ENCODE results near the gene CARMIL3. TPM values are rescaled to one million over a fixed set of nuclear protein-coding genes. Genes with fewer than 3 reads are reported as not detected.

Gene CARMIL3
- total and polyA plus RNA-seq, 2 of the 8 experiments (the other 6 are each of a cell fraction or from before 2014, with no cell fraction given) = 6.0 to 9.0 TPM

- POLR2A ChIA-PET (ENCODE audit: partially characterized antibody) = interaction anchor here (0.6 to 27.2 kb wide), 7 partner anchors 10 to 50 kb away, joined by 3 to 626 read pairs (median 3); partner anchors contain the start of genes DCAF11, NRL and PCK2
- H2BK15ac ChIP-seq (ENCODE audit: low read length) = no peak overlapping the region
- CTCF ChIA-PET (ENCODE audit: partially characterized antibody) = interaction anchor here (1.0 to 23.8 kb wide), 12 partner anchors 8 to 60 kb away, joined by 3 to 316 read pairs (median 5); partner anchors contain the start of gene PCK2
- TF ChIP-seq RBBP5 (IDR thresholded peaks at IDR 0.05; ENCODE audit: borderline replicate concordance, low read depth, low read length) (no peak), NANOG (IDR thresholded peaks at IDR 0.05; ENCODE audit: insufficient read depth, low read depth, low read length, poor library complexity, severe bottlenecking) (no peak), GTF2F1 (IDR thresholded peaks at IDR 0.05; ENCODE audit: borderline replicate concordance, low read depth, low read length) (no peak), CBX8 (IDR thresholded peaks at IDR 0.05; ENCODE audit: borderline replicate concordance, low read depth, low read length) (no peak), TBP (IDR thresholded peaks at IDR 0.05; ENCODE audit: low read depth, low read length) (no peak), SUZ12 (IDR thresholded peaks at IDR 0.05; ENCODE audit: low read length) (no peak), HDAC6 (IDR thresholded peaks at IDR 0.05; ENCODE audit: low read depth, low read length) (no peak), E2F6 (IDR thresholded peaks at IDR 0.05) (no peak), TCF12 (IDR thresholded peaks at IDR 0.05; ENCODE audit: low read depth, low read length) (no peak)
These were observed 23.0 kb downstream of the CARMIL3 start for GRCh38 chr14:24074625-24075484.

More at GRCh38 chr14:24074625-24075484, 23.0 kb downstream of the CARMIL3 start:
- H3K4ac ChIP-seq (replicated peaks; ENCODE audit: insufficient read length, low read depth, low read length) = no peak overlapping the region
- H3K79me1 ChIP-seq (ENCODE audit: low read depth, low read length) = no peaks in the 10 kb centered on the region
- H3K4me1 ChIP-seq (replicated peaks in 1 of 4; ENCODE audit: control insufficient read depth in 3 of 4, insufficient read depth in 4 of 4, low read length in 3 of 4) = peaks cover 0 to 3% (median under 1%) of the 10 kb centered on the region in 4 experiments; a peak in 5 of 7 replicates
- no peak for DNase-seq (ENCODE audit: low read depth in 1 of 2, low spot score in 2 of 2)
- no peak overlapping the region for H3K14ac ChIP-seq (ENCODE audit: insufficient read length)
- H3K4me3 ChIP-seq (ENCODE audit: extremely low read depth in 1 of 4, insufficient read depth in 2 of 4, low read depth in 3 of 4, low read length in 4 of 4) = no peak overlapping the region
- no peak overlapping the region for H2BK5ac ChIP-seq (ENCODE audit: low read depth, low read length)
- no peaks in the 10 kb centered on the region for H3K27me3 ChIP-seq (replicated peaks in 1 of 4; ENCODE audit: control insufficient read depth in 3 of 4, extremely low read depth in 1 of 4, insufficient read depth in 3 of 4, low read length in 3 of 4)
- no peak overlapping the region for H3K23ac ChIP-seq (ENCODE audit: insufficient read length)
- H3K27ac ChIP-seq (ENCODE audit: low read depth, low read length) = no peak overlapping the region
- no peak overlapping the region for H4K91ac ChIP-seq (replicated peaks; ENCODE audit: insufficient read length, low read length)
- H3K79me2 ChIP-seq (ENCODE audit: control insufficient read depth in 1 of 2, insufficient read depth in 2 of 2, low read length in 2 of 2) = no peaks in the 10 kb centered on the region
- H3K23me2 ChIP-seq (ENCODE audit: low read depth, low read length) = no peaks in the 10 kb centered on the region
- H4K8ac ChIP-seq (ENCODE audit: extremely low read depth, insufficient read depth, low read length) = no peak overlapping the region; the same call in 1 of the 2 replicates
- H2BK12ac ChIP-seq (ENCODE audit: low read depth, low read length) = no peak overlapping the region
- no peaks in the 10 kb centered on the region for H3K36me3 ChIP-seq (ENCODE audit: control insufficient read depth in 2 of 4, insufficient read depth in 4 of 4, low read length in 3 of 4)
- H3K9ac ChIP-seq (replicated peaks in 1 of 4; ENCODE audit: extremely low read depth in 1 of 4, low read depth in 3 of 4, low read length in 3 of 4) = no peak overlapping the region
- no peak overlapping the region for H3K56ac ChIP-seq (replicated peaks; ENCODE audit: insufficient read length, low read depth, low read length)
- H2AK5ac ChIP-seq (ENCODE audit: low read depth, low read length) = no peak overlapping the region
- H3K9me3 ChIP-seq (ENCODE audit: insufficient read depth in 2 of 2, low read depth in 1 of 2, low read length in 1 of 2) = no peaks in the 10 kb centered on the region
- H3K4me2 ChIP-seq (ENCODE audit: insufficient read depth in 1 of 2, low read depth in 2 of 2, low read length in 2 of 2) = no peak overlapping the region
- no peak overlapping the region for H2AFZ ChIP-seq (ENCODE audit: low read length)
- H4K5ac ChIP-seq (ENCODE audit: insufficient read length, low read depth, low read length) = no peak overlapping the region
- no peaks in the 10 kb centered on the region for H4K20me1 ChIP-seq (replicated peaks in 1 of 2; ENCODE audit: control insufficient read depth in 1 of 2, insufficient read depth in 2 of 2, low read length in 2 of 2)
- H2BK120ac ChIP-seq (replicated peaks; ENCODE audit: low read depth, low read length) = no peak overlapping the region
- H3K18ac ChIP-seq (ENCODE audit: extremely low read depth, low read length) = no peak overlapping the region
- no peak overlapping the region for H2BK20ac ChIP-seq (ENCODE audit: low read length)
- 88% methylated on average over 10 of the region's 11 CpGs; no CpG with 5 or more reads in 1 of the 2 experiments for WGBS, 2 experiments (ENCODE audit: extremely low coverage in 1 of 2, insufficient coverage in 1 of 2, insufficient read length in 1 of 2, insufficient replicate concordance in 2 of 2, low coverage in 1 of 2, low lambda C conversion rate in 2 of 2, missing lambda C conversion rate in 1 of 2)
- no peak for FAIRE-seq

All from H1 (cell line).